ENCODE measurements around the gene STT3B.

STT3B gene

DNA sequence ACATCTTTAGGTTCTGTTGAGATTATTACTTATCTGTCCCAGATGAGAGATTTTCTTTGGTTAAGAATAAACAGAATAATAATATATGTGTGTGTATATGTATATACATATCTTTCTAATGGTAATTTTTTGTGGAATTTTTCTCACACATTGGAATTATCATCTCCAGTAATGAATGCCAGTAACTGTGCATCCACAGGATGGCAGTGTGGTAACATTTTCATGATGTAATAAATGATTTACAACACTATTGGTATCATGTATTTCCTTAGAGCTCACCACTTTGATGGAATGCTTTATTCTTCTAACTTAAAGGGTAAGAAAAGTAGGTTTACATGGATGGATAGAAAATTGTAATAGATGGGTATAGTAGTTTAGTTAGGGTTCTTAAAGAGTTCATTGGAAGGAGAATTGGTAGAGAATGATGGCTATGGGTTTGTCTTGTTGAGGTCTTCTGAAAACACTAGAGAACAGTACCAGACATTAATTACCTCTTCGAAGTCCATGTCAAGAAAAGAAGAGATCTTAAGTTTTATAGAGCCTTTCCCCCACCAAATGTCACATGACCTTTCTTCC is 78.1 kb downstream of the STT3B start:
- no peak for DNase-seq

DNA sequence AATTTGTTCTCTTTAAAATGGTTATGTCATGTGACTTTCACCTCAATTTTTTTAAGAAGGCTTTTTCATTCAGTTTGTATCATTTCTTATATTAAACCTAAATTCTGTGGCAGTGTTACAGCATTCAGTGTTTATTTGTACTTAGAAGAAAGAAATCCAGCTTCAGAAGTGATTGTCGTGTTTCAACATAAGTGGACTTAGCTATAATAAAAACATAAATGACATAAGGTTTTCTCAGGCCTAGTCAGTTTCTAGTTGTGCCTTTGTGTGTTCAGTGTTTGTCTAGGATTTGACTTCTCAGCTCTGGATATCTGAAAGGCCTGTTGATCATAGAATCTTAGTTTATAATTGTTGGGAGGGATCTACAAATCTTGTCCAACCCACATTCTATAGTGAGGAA is 80.5 kb downstream of the STT3B start:
- DNase-seq = no peak

DNA sequence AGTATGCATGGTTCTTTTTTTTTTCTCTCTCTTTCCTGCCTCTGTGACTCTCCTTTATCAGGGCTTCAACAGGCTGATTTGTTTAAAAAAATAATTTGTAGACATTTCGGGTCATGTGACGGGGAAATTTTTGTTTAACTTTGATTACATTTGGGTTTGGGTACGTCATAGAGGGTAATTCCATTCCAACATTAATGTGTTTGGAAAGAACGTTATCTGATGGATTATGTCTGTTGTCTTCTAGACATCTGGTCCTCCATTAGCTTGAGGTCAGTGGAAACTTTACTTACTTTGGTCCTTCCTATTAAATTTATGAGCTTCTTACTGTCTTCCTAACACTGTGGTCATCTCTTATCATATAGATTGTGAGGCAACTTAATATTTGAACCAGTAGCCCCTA is 80.9 kb downstream of the STT3B start:
- no peak for DNase-seq

DNA sequence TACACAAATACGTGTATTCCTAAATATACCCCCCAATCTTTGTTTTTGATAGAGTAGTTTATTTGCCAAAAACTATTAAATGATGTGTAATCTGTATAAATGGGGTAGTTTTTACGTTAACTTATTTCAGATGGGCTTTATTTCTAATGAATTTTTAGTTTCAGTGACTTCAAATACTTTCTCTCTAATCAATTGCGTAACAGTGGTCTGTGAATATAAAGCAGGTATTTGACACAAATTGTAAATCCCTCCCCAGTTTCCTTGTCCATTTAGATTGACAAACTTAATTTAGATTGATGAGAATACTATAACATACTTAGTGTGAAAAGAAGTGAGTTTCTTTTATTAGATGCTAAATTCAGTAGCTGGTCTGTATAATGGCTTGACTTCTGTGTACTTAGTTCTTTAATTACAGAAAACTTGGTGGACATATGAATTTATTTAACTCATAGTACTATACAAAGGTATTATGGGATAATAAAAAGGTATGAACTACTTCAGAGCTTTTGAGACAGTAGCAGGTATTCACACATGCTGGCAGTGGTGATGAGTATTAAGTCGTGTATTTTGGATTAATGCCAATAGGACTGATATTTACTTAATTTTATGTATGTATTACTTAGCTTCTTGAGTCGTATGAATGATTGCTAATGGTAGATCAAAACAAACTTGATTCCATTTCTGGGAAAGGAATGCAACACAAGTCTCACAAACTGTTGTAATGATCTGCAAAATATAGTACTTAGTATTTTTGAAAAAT is 81.6 kb downstream of the STT3B start:
- DNase-seq = no peak

DNA sequence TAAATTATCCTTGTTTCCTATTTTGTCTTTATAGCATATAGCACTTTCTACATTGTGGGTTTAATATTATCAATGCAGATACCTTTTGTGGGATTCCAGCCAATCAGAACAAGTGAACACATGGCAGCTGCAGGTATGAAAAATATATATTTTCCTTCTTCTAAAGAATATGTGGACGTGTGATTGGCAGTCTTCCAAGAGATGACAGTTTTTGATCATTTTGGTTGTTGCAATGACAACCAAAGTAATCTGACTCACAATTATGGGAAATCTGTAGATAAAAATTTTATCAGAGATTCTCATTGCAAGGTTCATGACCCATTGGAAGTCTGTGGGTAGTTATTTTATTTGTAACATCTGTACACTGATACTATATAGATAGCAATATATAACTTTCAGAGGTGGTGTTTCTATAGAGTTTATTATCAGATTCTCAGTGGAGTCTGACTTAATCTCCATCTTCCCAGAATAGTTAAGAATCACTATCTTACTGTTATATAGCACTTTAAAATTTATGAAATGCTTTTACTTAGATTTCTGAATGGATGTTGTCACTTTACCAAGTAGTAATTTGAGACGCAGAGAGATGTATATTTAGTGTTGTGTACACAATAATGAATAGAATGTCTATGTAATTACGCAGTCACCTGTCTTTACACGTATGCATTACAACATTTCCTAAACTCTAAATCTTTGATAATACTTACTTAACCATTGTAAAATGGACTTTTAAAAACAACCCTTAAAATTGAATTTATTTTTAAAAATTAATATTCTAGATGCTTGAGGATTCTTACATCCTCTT is 82.5 kb downstream of the STT3B start:
- DNase-seq = no peak

DNA sequence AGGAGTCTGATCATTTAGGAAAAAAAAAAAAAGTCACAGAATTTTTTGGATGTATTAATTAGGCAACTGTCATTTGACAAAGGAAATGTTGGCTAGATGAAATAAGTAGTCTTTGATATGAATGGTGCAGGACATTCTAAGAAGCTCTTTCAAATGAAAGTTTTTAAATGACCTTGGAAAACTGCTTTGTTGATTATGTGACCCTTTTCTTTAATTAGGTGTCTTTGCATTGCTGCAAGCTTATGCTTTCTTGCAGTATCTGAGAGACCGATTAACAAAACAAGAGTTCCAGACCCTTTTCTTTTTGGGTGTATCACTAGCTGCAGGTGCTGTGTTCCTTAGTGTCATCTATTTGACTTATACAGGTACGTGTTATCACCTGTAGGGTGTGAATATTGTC is 84.0 kb downstream of the STT3B start:
- no peak for DNase-seq

DNA sequence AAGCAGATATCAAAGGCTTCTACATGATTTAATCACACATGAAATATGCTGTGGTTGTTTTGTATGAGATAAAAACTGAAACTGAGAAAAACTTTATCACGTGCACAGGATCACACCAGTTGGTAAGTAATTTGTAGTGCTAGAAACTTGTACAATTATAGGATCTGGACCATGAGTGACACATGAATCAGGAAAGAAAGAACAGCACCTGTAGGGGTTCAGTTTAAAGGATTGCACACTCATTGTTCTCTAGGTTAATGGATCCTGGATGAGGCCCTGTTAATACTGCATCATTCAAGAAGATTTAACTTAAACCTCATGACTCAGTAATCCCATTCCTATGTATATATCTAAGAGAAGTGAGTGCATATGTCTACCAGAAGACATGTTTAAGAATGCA is 87.9 kb downstream of the STT3B start:
- no peak for DNase-seq

DNA sequence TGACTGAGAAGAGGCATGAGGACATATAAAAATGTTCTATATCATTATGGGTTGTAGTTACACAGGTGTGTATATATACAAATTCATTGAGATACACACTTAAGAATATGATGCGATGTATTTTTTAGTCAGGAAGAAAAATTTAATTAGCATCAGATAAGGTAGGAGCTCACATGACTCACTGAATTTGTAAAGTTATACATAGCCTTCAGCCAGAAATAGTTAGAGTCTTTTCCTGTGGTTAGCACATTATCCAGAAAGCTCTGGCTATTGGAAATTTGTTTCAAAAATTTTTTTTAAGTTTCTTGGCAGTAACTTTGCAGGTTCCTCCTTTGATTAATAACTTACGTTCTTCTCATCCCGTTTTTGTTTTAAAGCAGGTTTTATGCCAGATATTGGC is 88.6 kb downstream of the STT3B start:
- DNase-seq = no peak

DNA sequence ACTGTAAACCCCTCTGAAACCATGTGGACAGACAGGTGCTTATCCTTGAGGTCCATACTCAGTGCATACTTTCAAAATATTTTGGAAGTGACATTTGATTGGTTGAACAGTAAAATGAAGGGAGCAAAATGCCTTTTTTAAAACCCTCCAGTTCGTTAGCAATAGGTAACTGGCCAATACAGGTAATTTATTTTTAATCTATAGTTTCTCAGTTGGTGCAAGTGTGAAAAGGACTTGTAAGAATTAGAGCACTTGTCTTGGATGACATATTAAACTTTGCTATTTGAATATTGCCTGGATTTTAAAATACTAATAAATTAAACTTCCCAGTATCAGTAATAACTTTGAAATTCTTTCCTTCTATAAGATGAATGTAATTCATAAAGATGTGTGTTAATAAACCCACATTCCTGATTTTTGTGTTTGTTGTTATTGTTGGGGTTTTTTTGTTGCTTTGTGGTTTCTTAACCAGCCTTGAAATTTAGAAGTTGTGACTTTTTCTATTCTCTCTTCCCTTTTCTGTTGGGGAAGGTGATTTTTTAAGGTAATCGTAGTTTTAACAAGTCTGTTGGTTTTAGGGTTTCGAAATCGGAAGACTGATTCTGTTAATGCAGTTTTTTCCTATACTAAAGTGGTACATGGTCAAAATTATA is 90.0 kb downstream of the STT3B start:
- no peak for DNase-seq

DNA sequence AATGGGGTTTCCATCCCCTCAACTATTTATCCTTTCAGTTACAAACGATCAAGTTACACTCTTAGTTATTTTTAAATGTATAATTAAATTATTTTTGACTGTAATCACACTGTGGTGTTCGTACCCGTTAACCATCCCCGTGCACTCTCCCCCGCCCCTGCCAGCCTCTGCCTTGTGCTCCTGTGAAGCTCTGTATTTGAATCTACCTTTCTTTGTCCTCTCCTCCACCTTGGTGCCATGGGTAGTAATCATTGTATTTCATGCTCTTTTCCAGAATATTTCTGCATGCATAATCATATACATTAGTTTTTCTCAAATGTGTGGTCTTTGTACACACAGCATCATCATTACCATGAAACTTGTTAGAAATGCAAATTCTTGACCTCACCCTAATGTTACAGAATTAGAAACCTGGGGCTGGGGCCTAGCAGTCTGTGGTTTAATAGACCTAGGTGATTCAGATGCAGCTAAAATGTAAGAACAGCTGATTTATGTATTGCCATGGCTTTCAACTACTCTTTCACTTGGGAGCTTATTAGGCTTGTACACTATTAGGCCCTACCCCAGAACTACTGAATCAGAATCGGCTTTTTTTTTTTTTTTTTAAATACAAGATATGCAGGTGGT is 91.5 kb downstream of the STT3B start:
- no peak for DNase-seq

DNA sequence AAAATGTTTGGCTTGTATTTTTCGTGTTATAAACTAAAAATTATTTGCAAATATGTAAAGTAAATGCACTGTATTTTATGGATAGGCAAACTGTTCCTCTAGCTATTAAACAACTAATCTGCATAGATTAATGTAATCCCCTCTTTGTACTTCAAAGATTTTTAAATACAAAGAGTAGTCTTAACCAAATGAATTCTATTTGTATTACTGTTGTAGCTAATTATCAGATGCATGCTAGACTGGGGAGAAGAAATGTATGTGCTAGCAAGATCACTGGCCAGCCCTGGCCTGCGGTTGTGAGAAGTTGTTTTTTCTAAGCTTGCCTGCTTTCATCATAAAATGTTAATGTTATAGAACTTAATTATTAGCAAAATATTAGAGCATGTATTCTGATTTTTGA is 92.6 kb downstream of the STT3B start:
- DNase-seq = no peak

DNA sequence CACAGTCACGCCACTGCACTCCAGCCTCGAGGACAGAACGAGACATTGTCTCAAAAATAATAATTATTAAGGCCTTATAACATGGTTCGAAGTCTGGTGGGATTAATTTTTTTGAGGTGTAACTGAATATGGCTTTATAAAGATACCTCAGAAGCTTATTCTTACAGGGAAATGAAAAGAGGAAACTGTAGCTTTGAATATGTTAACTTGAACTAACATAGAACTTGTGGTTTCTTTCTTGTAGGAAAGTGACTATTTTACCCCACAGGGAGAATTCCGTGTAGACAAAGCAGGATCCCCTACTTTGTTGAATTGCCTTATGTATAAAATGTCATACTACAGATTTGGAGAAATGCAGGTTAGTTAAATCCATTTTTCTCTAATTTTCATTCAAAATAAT is 96.3 kb downstream of the STT3B start:
- no peak for DNase-seq

DNA sequence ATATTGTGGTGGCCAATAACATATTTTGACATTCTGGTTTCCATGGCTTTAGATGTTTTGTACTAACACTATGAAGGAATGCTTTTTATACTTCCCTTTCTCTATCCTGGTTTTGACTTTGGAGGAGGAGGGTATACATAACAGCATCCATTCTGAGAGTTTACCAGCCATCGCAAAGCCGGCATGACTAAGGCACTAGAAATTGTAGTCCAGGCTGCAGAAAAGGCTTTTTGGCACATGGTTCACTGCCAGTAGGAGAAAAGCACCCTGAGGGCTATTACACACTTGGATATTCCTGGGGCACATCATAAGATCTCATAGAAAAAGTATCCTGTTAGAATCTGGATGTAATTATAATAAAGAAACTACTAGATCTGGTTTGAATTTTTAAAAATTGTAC is 101.8 kb downstream of the STT3B start:
- no peak for DNase-seq

DNA sequence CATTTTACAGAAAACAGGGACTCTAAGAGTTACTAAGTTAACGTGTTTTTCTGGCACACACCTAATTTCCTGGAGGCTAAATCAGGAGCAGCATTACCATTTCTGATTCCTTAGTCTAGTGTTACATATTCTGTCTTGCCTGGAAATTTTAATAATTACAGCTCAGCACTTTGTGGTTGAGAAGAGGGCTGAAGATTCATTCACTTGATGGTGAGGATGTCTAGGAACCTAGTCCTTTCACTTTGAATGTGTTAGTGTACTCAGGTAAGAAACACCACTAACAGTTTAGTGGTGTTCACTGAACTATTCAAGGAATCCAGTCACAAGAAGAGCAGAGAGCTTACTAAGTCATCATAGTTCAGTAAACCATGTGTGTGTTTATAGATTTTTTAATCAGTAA is 102.8 kb downstream of the STT3B start:
- DNase-seq = no peak

DNA sequence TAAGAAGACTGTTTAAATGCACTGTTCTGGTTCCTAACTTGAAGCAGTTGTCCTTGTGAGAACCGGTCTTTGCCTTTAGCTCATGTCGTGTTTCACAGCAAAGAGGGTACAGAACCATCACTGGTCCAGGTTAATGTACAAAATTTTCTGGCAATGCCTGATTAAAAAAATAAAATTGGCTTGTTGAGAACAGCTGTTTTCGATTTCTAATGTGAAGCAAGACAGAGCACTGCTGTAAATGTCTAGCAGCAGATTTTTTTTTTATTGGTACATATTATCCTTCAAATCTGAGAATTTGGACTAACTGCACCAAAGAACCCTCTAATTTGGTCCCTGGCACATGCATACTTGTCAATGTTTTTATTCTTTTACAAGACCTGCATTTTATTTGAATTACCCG is 103.3 kb downstream of the STT3B start:
- DNase-seq = no peak

DNA sequence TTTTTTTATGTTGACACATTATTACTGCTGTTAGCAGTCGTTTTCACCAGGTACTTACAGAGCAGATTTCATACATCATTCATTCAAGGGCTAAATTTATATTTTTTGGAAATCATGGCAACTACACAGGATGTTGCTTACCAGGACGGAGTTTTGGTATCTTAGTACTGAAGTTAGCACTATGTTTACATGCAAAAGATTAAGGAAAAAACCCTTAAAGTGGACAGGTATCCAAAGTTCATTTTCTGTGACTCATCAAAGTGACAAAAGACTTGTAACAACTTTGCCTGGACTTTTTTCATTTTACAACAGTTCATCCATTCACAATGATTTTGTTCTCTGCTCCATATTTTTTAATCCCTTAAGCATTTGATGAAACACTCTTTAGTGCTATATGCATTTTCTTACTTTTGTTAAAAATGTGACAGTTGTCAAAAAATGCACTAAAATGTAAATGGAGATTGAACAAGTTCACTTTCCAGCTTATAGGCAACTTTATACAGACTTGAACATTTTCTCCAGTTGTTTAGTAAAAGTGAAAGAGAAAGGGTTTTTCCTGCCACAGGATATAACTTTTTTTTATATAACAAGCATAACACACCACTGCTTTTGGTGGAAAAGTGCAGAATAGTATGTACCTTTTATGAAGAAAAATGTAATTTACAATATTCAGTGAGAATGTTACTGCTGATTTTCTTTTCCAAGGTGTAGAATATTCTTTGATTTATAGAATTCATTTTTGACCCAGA is 104.1 kb downstream of the STT3B start:
- no peak for DNase-seq

DNA sequence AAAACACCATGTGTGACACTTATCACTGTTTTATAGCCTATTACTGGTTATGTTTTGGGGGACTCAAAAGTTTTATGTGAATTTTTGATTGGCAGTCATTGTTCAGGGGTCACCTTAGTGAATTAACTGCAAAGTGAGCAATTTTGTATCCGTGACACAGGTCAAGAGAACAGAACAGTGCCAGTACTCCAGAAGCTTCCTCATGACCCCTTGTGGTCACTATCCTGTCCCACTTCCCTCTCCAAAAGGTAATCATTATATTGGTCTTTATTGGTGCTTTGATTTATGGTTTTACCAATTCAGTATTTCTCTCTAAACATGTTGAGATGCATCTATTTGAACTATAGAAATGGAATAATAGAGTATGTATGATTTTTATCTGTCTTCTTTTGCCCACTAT is 107.1 kb downstream of the STT3B start:
- no peak for DNase-seq

DNA sequence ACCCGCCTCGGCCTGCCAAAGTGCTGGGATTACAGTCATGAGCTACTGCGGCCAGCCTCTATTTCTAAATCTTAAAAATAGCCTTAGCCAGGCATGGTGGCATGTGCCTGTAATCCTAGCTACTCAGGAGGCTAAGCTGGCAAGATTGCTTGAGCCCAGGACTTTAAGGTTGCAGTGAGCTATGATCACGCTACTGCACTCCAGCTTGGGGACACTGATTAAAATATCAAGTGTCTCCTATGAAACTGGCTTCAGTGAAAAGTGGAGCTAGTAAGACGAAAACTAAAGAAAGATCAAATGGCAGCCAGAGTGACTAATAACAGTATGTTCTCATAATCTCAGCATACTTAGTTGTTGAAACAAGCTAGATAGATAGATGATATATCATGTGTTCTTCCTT is 112.5 kb downstream of the STT3B start:
- no peak for DNase-seq

DNA sequence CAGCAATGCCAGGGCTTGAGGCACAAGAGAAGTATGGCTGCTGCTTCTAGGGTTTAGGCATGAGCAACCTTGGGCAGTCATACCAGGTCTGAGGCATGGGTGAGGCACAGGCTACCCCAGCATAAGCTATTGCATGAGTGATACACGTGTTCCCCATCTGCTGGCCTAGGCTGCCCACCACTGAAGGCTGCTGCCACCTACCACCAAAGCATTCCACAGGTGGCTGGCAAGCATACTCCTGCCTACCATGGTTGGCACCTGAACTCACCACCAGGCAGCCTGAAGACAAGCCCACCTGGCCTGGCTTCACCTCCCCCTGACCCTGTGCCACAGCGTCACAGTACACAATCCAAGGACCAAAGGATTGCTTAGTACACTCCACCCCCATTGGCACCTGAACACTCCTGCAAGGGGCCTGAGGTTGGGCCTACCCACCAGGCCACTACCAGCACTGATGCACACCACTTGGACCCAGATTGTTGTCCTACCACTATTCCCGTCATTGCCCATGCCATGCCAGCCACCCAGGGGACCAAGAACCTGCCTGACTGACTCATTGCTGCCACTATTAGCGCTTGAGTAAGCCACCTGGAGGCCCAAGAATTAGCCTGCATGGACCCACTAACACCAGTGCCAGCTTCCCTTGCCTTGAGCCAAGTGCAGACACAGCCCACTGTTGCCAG is 115.7 kb downstream of the STT3B start:
- DNase-seq = no peak

DNA sequence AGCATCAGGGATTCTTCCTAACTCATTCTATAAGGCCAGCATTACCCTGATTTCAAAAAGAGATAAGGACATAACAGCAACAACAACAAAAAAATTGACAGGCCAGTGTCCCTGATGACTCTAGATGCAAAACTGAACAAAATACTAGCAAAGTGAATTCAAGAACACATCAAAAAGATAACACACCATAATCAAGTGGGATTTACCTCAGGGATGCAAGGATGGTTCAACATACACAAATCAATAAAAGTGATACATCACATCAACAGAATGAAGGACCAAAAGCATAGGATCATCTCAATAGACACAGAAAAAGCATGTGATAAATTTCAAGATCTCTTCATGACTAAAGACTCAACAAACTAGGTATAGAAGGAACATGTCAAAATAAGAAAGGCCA is 119.6 kb downstream of the STT3B start:
- DNase-seq = no peak

DNA sequence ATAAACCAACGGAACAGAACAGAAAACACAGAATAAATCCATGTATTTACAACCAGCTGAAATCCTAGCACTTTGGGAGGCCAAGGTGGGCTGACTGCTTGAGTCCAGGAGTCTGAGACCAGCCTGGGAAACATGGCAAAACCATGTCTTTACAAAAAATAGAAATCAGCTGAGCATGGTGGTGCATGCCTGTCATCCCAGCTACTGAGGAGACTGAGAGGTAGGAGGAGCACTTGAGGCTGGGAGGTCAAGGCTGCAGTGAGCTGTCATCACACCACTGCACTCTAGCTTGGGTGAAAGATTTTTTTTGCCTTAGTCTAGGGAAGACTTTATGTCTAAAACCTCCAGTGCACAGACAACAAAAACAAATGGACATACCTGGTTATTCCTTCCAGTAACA is 120.7 kb downstream of the STT3B start:
- DNase-seq = no peak

DNA sequence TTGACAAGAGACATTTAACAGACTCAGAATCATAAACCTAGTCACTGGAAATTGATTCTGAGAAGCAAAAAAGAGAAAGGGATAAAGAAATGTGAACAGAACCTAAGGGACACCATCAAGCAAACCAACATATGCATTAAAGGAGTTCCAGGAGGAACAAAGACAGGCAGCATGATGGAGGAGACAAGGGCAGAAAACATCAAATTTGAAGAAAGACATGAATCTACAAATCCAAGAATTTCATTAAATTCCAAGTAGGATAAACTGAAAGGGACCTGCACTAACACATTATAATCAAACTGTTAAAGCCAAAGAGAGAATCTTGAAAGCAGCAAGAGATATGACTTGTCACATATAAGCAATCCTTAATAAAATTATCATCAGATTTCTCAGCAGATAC is 122.3 kb downstream of the STT3B start:
- DNase-seq = no peak

Measured in activated CD4-positive, alpha-beta T cell treated with anti-CD3 and anti-CD28 coated beads, Interleukin-2, amount 50 U/mL, for 4 hours (primary cell).